CD4-positive, alpha-beta T cell treated with Interleukin-10 for 1 hour (primary cell): ENCODE measurements around the gene ASGR2.
"Not testable (repeated sequence)": the region's sequence is repeated elsewhere in the genome, so short reads cannot be mapped to it uniquely, and the experiment has no call there.

Experiments
- DNase-seq: peaks from one replicate; pipeline ENCODE4 v3.0.0-alpha.2; 2020

The ASGR2 gene

DNA sequence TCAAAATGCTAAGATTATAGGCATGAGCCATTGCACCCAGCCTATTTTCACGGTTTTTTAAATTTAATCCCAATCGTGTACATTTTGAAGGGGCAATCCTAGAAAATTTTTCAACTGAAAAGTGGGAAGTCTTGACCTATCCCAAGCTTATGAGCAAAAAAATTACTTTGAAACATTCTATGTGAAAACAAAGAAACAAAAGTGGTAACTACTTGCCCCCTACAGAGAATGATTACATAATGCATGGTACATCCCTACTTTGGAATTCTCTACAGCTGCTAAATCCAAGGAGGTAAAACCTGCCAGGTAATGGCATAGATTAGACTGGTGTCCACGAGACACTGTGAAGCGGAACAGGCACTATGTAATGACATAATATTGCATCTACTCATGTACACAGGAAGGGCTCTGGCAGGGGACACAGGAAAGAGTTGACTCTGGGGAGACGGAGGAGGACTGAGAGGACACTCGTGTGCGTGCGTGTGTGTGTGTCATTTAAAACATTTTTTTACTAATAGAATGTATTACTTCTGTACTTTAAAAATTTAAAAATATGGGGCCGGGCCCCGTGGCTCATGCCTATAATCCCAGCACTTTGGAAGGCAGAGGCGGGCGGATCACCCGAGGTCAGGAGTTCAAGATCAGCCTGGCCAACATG is 15.7 kb downstream of the ASGR2 start:
- no peak for DNase-seq

- DNase-seq, result no peak
Observed at GRCh38 chr17:7097940-7098339, 16.7 kb downstream of the ASGR2 start.

- DNase-seq, result no peak
Observed at GRCh38 chr17:7095625-7096024, 19.0 kb downstream of the ASGR2 start.

DNA sequence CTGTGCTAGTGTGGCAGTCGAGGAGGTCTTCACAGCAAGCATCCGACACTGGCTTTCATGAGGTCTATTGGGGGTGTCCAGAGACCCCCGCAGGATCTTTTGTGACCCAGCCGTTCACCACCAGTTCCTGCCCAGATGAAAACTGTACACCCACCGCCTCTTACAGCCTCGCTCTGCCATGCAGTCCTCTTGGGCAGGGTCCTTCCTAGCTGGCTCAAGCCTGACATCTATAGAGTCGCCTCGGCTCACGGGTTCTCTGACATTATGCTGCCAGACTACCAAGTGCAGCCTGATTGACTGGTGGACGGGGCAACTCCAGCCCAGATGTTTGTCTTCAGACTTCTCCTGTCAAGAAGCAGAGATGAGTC is 20.0 kb downstream of the ASGR2 start:
- DNase-seq, result no peak

DNA sequence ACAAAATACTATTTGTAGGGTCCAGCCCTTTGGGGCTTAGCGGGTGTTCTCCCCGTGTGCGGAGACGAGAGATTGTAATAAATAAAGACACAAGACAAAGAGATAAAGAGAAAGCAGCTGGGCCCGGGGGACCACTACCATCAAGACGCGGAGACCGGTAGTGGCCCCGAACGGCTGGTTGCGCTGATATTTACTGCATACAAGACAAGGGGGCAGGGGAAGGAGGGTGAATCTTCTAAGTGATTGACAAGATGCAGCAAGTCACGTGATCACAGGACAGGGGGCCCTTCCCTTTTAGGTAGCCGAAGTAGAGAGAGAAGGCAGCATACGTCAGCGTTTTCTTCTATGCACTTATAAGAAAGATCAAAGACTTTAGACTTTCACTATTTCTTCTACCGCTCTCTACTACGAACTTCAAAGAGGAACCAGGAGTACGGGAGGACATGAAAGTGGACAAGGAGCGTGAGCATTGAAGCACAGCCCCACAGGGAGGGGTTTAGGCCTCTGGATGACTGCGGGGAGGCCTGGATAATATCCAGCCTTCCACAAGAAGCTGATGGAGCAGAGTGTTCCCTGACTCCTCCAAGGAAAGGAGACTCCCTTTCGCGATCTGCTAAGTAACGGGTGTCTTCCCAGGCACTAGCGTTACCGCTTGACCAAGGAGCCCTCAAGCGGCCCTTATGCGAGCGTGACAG is 23.2 kb downstream of the ASGR2 start:
- not testable (repeated sequence) for DNase-seq

DNA sequence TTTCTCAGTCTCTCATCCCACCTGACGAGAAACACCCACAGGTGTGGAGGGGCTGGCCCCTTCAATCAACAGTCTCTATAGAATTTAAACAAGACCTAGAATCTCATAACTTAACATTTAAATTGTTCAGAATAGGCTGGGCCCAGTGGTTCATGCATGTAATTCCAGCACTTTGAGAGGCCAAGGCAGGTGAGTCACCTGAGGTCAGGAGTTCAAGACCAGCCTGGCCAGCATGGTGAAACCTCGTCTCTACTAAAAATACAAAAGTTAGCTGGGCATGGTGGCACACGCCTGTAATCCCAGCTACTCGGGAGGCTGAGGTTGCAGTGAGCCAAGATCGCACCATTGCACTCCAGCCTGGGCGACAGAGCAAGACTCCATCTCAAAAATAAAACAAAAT is 25.1 kb downstream of the ASGR2 start:
- DNase-seq, result not testable (repeated sequence)

DNA sequence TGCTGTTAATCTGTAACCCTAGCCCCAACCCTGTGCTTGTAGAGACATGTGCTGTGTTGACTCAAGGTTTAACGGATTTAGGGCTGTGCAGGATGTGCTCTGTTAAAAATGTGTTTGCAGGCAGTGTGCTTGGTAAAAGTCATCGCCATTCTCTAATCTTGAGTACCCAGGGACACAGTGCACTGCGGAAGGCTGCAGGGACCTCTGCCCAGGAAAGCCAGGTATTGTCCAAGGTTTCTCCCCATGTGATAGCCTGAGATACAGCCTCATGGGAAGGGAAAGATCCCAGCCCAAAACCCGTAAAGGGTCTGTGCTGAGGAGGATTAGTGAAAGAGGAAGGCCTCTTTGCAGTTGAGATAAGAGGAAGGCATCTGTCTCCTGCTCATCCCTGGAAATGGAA is 26.2 kb downstream of the ASGR2 start:
- not testable (repeated sequence) for DNase-seq

DNA sequence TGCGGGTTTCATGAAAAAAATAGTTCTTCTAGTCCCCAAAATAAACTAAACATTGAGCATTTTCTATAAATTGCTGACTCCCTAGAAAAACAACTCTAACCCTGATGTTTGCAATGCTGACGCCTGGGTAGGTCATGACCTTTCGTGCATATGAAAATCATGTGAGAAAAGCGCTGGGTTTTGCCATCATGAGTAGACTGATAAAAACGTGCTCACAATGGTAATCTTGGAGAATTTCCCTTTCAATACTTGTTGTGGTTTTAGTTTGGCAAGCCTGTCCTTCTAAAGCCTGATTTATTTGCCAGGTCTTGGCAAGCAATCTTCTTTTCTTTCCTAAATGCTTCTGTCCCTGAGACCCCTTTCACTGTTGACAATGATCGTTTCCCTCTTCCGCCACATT is 30.5 kb downstream of the ASGR2 start:
- DNase-seq, result no peak

GRCh38 chr17:7083592-7083991 is 31.0 kb downstream of the ASGR2 start:
- no peak for DNase-seq

GRCh38 chr17:7081341-7082062 is 33.1 kb downstream of the ASGR2 start:
- peak; percentile 57 for DNase-seq

- DNase-seq, result no peak
Observed at GRCh38 chr17:7080456-7081041, 34.1 kb downstream of the ASGR2 start.

- DNase-seq, result no peak
Observed at GRCh38 chr17:7079581-7080455, 34.8 kb downstream of the ASGR2 start, which contains the start of gene CLEC10A. CLEC10A (minus strand) TSS chr17:7080251; CDS start chr17:7078812, 1,439 bp downstream.

DNA sequence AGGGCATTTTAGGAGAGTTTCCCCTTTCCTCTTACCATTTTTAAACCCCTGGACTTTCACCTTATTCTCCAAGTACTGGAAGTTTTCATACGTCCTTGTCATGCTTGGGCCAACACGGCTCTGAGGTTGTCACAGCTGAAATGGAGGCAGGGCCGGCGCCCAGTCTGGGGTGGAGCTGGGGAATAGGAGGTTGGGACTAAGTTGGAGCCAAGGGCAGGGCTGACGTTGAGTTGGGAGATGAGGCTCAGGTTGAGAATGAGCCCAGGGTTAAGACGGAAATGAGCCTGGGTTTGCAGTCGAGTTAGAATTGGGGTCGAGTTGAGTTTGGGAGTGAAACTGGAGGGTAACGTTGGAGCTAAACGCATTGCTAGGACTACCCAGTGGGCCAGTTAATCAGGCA is 35.9 kb downstream of the ASGR2 start:
- DNase-seq, result no peak

GRCh38 chr17:7077911-7078546 is 36.6 kb downstream of the ASGR2 start:
- DNase-seq, result no peak

DNA sequence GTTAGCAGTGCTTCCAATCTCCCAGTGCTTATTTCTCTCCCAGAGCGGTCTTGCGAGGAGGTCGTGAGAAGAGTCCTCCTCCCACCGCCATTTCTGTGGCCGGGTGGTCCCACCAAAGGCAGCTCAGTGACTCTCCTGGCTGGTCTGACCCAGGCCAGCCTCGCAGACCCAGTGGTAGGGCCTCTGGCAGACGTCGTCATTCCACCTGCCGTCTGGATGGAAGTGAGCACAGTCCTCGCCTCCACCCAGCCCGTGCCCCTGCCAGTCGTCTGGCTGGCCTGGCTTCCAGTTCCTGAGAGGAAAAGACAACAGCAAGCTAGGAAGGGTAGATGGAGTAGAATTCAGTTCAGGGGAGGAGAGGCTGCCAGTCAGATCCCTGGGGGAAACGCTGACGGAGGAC is 39.7 kb downstream of the ASGR2 start:
- no peak for DNase-seq

- DNase-seq, result no peak
Observed at GRCh38 chr17:7072406-7072805, 42.2 kb downstream of the ASGR2 start.

- no peak for DNase-seq
Observed at GRCh38 chr17:7070712-7071111, 43.9 kb downstream of the ASGR2 start.

- DNase-seq, result no peak
Observed at GRCh38 chr17:7068268-7068667, 46.4 kb downstream of the ASGR2 start.

DNA sequence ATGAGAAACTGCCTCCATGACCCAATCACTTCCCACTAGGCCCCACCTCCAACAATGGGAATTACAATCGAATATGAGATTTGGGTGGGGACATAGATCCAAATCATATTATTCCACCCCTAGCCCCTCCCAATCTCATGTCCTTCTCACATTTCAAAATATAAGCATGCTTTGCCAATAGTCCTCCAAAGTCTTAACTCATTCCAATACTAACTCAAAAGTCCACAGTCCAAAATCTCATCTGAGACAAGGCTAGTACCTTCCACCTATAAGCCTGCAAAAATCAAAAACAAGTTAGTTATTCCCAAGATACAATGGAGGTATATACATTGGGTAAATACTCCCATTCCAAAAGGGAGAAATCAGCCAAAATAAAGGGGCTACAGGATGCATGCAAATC is 47.4 kb downstream of the ASGR2 start:
- DNase-seq, result no peak

DNA sequence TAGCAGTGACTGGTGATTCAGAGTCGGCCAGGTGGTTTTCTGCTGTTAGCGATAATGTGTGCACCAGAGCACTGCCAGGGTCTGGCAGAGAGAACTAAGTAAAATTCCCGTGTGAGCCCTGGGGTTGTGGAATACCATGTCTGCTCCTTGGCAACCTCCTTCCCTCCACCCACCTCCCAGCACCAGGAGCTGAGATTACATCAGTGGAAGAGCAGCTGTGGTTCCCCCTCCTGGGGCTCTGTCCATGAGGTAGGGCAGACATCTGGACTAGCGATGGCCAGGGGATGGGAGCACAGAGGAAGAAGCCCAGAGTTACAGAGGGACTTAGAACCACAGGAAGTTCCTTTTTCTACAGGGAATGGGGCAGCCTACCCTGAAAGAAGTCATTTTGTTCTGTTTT is 50.4 kb downstream of the ASGR2 start:
- no peak for DNase-seq

- DNase-seq, result no peak
Observed at GRCh38 chr17:7063518-7064094, 51.0 kb downstream of the ASGR2 start.
